OCI-LY7 (cell line): ENCODE results near the gene MYH2. TPM values are rescaled to one million over a fixed set of nuclear protein-coding genes. Genes with fewer than 3 reads are reported as not detected.

ENCODE experiments used
- BruUV-seq: library from RNA; stranded (reverse); fragments of 400-500 nt; replicated peaks from 2 replicates; lab custom pipeline; 2021; lab: Mats Ljungman, UMichigan
- CTCF ChIA-PET: fragments of 300-600 bp; sonication (Branson Sonifier 250); formaldehyde crosslinking; loops from one replicate; lab custom pipeline; 2022; ENCODE audit warnings: antibody characterized with exemption; ENCODE audit not compliant: unreplicated experiment; lab: Charles Lee
- POLR2A ChIA-PET: fragments of 300-600 bp; sonication (Branson Sonifier 250); formaldehyde crosslinking; loops from one replicate; lab custom pipeline; 2022; ENCODE audit warnings: antibody characterized with exemption; lab: Charles Lee
- DNase-seq: peaks from one replicate; pipeline ENCODE4 v3.0.0-alpha.2; 2015; ENCODE audit warnings: low spot score
- H2AFZ ChIP-seq: fragments of 200-600 bp; sonication (generic), shearing (Covaris generic); 2 replicates; pipeline ENCODE4 v1.6.1; 2014; ENCODE audit warnings: mild to moderate bottlenecking, antibody characterized with exemption, low read length, moderate library complexity
- H3K27ac ChIP-seq: fragments of 200-600 bp; sonication (generic); 2 replicates; pipeline ENCODE4 v1.5.1; 2014; ENCODE audit warnings: mixed run types, low read depth, mild to moderate bottlenecking, moderate library complexity, low read length, inconsistent platforms; ENCODE audit not compliant: poor library complexity, severe bottlenecking
- H3K36me3 ChIP-seq: fragments of 200-600 bp; sonication (generic); 2 replicates; pipeline ENCODE4 v1.6.1; 2014; ENCODE audit warnings: mild to moderate bottlenecking, antibody characterized with exemption, low read length, moderate library complexity, mixed read lengths; ENCODE audit not compliant: insufficient read depth
- H3K4me1 ChIP-seq: fragments of 200-600 bp; sonication (generic); 2 replicates; pipeline ENCODE4 v1.5.1; 2014; ENCODE audit warnings: mild to moderate bottlenecking, low read length; ENCODE audit not compliant: insufficient read depth, poor library complexity, severe bottlenecking
- H3K4me2 ChIP-seq: fragments of 200-600 bp; sonication (generic); 2 replicates; pipeline ENCODE4 v1.6.1; 2014; ENCODE audit warnings: mild to moderate bottlenecking, low read length
- H3K4me3 ChIP-seq: fragments of 200-600 bp; sonication (generic); 2 replicates; pipeline ENCODE4 v1.5.1; 2014; ENCODE audit warnings: mild to moderate bottlenecking, low read depth, low read length; ENCODE audit not compliant: poor library complexity, severe bottlenecking
- H3K79me2 ChIP-seq: fragments of 200-600 bp; sonication (generic); 2 replicates; pipeline ENCODE4 v1.6.1; 2016; ENCODE audit warnings: low read depth, mild to moderate bottlenecking, low read length, moderate library complexity, mixed read lengths; ENCODE audit not compliant: insufficient read depth
- H3K9me2 ChIP-seq: fragments of 200-600 bp; sonication (generic); 2 replicates; pipeline ENCODE4 v1.6.1; 2016; ENCODE audit warnings: mild to moderate bottlenecking, low read length, mixed read lengths; ENCODE audit not compliant: insufficient read depth
- H3K9me3 ChIP-seq: fragments of 200-600 bp; sonication (generic); 2 replicates; pipeline ENCODE4 v1.6.1; 2014; ENCODE audit warnings: mild to moderate bottlenecking, mixed run types, low read length, mixed read lengths
- H4K20me1 ChIP-seq: fragments of 200-600 bp; sonication (generic); 2 replicates; pipeline ENCODE4 v1.6.1; 2014; ENCODE audit warnings: mild to moderate bottlenecking, antibody characterized with exemption, low read length, moderate library complexity, mixed read lengths; ENCODE audit not compliant: insufficient read depth
- EZH2phosphoT487 ChIP-seq: fragments of 200-600 bp; sonication (generic); IDR thresholded peaks from 2 replicates; pipeline ENCODE4 v1.6.1; 2018; ENCODE audit warnings: low read depth, borderline replicate concordance, mild to moderate bottlenecking, mixed run types, antibody characterized with exemption, low read length, moderate library complexity, mixed read lengths
- intact Hi-C: fragments of 100-400 bp; cut with micrococcal nuclease; formaldehyde crosslinking; loops from one replicate; pipeline ENCODE4 v1.10.0; 2022; ENCODE audit not compliant: unreplicated experiment
- total RNA-seq, 2 experiments: library from RNA; depleted of rRNA in 1 of 2; stranded (reverse); fragments of >200 nt in 1 of 2; shearing (Covaris generic) in 1 of 2; gene quantifications; 2 replicates each; pipeline ENCODE4 v1.2.3, GENCODE V29; 2014 to 2022
- TF ChIP-seq, protein P1 (sequence below): fragments of 200-600 bp; sonication (generic); conservative IDR thresholded peaks from 2 replicates; pipeline ENCODE4 v1.5.1; 2014; ENCODE audit warnings: mild to moderate bottlenecking, antibody characterized with exemption, low read length, moderate library complexity, mixed read lengths

Gene MYH2
- total RNA-seq, 2 experiments from 2014 or later, result not detected

DNA sequence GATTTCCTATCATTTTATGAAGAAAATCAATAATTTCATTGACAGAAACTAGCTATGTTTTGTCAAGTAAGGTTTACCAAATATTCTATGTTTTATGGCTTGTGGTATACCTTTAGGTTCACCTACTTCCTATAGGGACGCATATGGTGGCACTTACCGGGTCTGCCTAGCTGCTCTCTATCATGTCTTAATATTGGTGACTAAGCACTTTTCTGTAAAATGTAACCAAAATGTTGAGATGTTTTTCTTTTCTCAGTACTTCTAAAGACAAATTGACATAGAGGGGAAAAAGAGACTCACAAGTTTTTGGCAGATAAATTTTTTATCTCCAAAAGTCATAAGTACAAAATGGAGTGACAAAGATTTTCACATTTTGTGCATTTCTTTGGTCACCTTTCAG is 57.5 kb downstream of the MYH2 start:
- H3K4me1 ChIP-seq, result no peaks in the 10 kb centered on the region
- peaks cover 14% of the 10 kb centered on the region; the same call in 1 of the 2 replicates for H3K9me3 ChIP-seq
- no peaks in the 10 kb centered on the region for H3K36me3 ChIP-seq
- no peak overlapping the region for H2AFZ ChIP-seq
- no peak for TF ChIP-seq EZH2phosphoT487
- TF ChIP-seq, protein P1, sequence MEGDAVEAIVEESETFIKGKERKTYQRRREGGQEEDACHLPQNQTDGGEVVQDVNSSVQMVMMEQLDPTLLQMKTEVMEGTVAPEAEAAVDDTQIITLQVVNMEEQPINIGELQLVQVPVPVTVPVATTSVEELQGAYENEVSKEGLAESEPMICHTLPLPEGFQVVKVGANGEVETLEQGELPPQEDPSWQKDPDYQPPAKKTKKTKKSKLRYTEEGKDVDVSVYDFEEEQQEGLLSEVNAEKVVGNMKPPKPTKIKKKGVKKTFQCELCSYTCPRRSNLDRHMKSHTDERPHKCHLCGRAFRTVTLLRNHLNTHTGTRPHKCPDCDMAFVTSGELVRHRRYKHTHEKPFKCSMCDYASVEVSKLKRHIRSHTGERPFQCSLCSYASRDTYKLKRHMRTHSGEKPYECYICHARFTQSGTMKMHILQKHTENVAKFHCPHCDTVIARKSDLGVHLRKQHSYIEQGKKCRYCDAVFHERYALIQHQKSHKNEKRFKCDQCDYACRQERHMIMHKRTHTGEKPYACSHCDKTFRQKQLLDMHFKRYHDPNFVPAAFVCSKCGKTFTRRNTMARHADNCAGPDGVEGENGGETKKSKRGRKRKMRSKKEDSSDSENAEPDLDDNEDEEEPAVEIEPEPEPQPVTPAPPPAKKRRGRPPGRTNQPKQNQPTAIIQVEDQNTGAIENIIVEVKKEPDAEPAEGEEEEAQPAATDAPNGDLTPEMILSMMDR, result no peak
- H3K4me2 ChIP-seq, result no peak overlapping the region
- no peaks in the 10 kb centered on the region for H4K20me1 ChIP-seq
- H3K4me3 ChIP-seq, result no peak overlapping the region
- BruUV-seq, result no TSS peak
- ChIA-PET POLR2A (interaction anchor here (1.2 kb wide), 1 partner anchor 9 kb away, joined by 3 read pairs; no protein-coding TSS in a partner anchor), CTCF (no interaction called here)
- DNase-seq, result no peak
- H3K27ac ChIP-seq, result no peak overlapping the region
- intact Hi-C loops, result no loop called here
- H3K79me2 ChIP-seq, result no peaks in the 10 kb centered on the region
- H3K9me2 ChIP-seq, result no peaks in the 10 kb centered on the region

DNA sequence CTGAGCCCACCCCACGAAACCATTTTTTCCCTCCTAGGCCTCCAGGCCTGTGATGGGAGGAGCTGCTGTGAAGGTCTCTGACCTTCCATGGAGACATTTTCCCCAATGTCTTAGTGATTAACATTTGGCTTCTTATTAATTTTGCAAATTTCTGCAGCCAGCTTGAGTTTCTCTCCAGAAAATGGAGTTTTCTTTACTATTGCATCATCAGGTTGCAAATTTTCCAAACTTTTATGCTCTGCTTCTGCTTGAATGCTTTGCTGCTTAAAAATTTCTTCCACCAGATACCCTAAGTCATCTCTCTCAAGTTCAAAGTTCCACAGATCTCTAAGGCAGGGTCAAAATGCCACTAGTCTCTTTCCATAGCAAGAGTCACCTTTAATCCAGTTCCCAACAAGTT is 67.2 kb downstream of the MYH2 start:
- no TSS peak for BruUV-seq
- Histone ChIP-seq H3K79me2 (no peaks in the 10 kb centered on the region), H3K4me3 (no peak overlapping the region), H3K36me3 (no peaks in the 10 kb centered on the region), H3K4me2 (no peak overlapping the region), H3K9me3 (0 out of 2 replicates have a peak, but pooled peaks cover 3% of the 10 kb centered on the region), H3K27ac (no peak overlapping the region), H3K9me2 (no peaks in the 10 kb centered on the region), H3K4me1 (no peaks in the 10 kb centered on the region), H2AFZ (no peak overlapping the region), H4K20me1 (no peaks in the 10 kb centered on the region)
- DNase-seq, result no peak
- CTCF ChIA-PET, result no interaction called here
- TF ChIP-seq, protein P1, result no peak
- no peak for TF ChIP-seq EZH2phosphoT487
- intact Hi-C loops, result no loop called here
- POLR2A ChIA-PET, result interaction anchor here (0.6 kb wide), 1 partner anchor 10 kb away, joined by 3 read pairs; no protein-coding TSS in a partner anchor

DNA sequence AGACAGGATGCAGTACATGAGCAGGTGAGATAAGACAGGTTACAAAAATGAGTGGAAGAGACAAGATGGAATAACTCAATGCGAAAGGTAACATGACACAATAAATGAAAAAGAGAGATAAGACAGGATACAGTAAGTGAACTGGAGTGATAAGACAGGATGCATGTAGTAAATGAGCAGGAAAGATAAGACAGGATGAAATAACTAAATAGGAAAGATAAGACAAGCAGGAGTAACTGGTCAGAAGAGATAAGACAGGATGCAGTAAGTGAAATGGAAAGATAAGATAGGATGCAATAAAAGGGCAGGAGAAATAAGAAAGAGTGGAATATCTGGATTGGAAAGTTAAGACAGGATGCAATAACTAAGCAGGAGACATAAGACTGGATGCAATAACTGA is 71.8 kb downstream of the MYH2 start:
- BruUV-seq, result no TSS peak
- intact Hi-C loops, result no loop called here
- H3K9me2 ChIP-seq, result no peaks in the 10 kb centered on the region

More for the DNA sequence above, 71.8 kb downstream of the MYH2 start:
- Histone ChIP-seq H3K79me2 (no peaks in the 10 kb centered on the region), H2AFZ (no peak overlapping the region), H3K36me3 (no peaks in the 10 kb centered on the region), H3K4me2 (no peak overlapping the region), H3K9me3 (no peaks in the 10 kb centered on the region), H3K4me1 (no peaks in the 10 kb centered on the region), H4K20me1 (no peaks in the 10 kb centered on the region), H3K4me3 (no peak overlapping the region), H3K27ac (no peak overlapping the region)
- ChIA-PET POLR2A (no interaction called here), CTCF (no interaction called here)
- DNase-seq, result no peak
- TF ChIP-seq, protein P1, result no peak
- no peak for TF ChIP-seq EZH2phosphoT487
